HFF-Myc (cell line): ENCODE data around the gene LYRM4.

Experiments
- DNase-seq: peaks from one replicate; pipeline ENCODE4 v3.0.0-alpha.2; 2011; ENCODE audit warnings: low read depth; ENCODE audit errors: extremely low read depth
- H3K4me3 ChIP-seq: replicated peaks from 2 replicates; pipeline ENCODE4 v1.5.1; 2011; ENCODE audit warnings: low read depth, mild to moderate bottlenecking, control low read depth, low read length
- CTCF ChIP-seq: IDR thresholded peaks from 2 replicates; pipeline ENCODE4 v1.5.1; 2012; ENCODE audit warnings: mild to moderate bottlenecking, low read depth, low read length, control low read depth; ENCODE audit errors: missing control alignments

LYRM4 gene

GRCh38 chr6:5156627-5157026, 104.1 kb downstream of the LYRM4 start:
- no peak overlapping the region for H3K4me3 ChIP-seq
- no peak for DNase-seq
- TF ChIP-seq CTCF, result no peak

GRCh38 chr6:5155906-5156305, 104.8 kb downstream of the LYRM4 start:
- no peak for TF ChIP-seq CTCF
- no peak overlapping the region for H3K4me3 ChIP-seq
- DNase-seq, result no peak

GRCh38 chr6:5153186-5153585, 107.6 kb downstream of the LYRM4 start:
- H3K4me3 ChIP-seq, result no peak overlapping the region
- DNase-seq, result no peak

GRCh38 chr6:5152460-5152859, 108.3 kb downstream of the LYRM4 start:
- TF ChIP-seq CTCF, result no peak
- H3K4me3 ChIP-seq, result no peak overlapping the region
- DNase-seq, result no peak

More at GRCh38 chr6:5153186-5153585, 107.6 kb downstream of the LYRM4 start:
- no peak for TF ChIP-seq CTCF

GRCh38 chr6:5151955-5152401, 108.8 kb downstream of the LYRM4 start:
- DNase-seq, result no peak
- no peak for TF ChIP-seq CTCF
- H3K4me3 ChIP-seq, result no peak overlapping the region

GRCh38 chr6:5151360-5151954, 109.3 kb downstream of the LYRM4 start:
- no peak for DNase-seq
- TF ChIP-seq CTCF, result no peak
- H3K4me3 ChIP-seq, result no peak overlapping the region

- H3K4me3 ChIP-seq, result no peak overlapping the region
- no peak for DNase-seq
- no peak for TF ChIP-seq CTCF
These were observed 110.1 kb downstream of the LYRM4 start for GRCh38 chr6:5150551-5151075.
